Fibroblast of skin of back (primary cell): ENCODE measurements around the gene PCDH8.

Source experiments
- DNase-seq: peaks from one replicate; pipeline ENCODE4 v3.0.0-alpha.2; 2013

The PCDH8 gene

DNA sequence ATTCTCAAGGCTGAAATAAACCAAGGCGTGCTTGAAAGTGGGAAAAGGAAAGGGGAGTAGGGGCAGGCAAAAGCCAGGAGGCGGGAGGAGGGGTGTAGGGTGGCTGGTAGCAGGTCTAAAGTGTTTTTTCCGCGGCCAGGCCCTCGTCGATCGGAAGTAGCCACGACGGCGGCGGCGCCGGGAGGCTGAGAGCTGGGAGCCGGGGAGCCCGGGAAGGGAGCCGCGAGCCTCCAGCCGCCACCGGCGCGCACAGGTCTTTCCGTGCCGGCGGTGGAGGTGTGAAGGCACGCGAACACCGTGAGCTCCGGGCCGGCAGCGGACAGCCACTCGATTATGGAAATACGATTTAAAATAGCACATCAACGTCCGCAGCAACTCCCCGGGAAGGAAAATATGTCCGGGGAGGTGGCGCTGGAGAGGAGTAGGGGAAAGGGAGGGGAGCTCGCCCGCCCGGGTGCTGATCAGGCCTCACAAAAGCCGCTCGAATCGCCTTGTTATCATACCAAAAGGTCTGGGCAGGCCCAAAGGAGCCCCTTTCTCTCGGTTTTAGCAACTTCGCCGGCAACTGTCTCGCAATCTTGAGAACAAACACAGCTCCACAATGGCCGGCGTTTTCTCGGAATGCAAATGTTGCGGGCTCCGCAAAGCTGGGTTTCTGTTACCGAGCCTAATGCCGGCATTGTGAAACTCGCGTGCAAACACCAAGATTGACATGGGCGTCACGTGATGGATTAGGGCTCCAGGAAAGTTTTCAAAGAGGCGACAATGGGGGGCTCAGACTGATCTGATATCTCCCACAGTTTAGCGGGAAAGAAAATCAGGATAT, 2.9 kb upstream of the PCDH8 start:
- no peak for DNase-seq

DNA sequence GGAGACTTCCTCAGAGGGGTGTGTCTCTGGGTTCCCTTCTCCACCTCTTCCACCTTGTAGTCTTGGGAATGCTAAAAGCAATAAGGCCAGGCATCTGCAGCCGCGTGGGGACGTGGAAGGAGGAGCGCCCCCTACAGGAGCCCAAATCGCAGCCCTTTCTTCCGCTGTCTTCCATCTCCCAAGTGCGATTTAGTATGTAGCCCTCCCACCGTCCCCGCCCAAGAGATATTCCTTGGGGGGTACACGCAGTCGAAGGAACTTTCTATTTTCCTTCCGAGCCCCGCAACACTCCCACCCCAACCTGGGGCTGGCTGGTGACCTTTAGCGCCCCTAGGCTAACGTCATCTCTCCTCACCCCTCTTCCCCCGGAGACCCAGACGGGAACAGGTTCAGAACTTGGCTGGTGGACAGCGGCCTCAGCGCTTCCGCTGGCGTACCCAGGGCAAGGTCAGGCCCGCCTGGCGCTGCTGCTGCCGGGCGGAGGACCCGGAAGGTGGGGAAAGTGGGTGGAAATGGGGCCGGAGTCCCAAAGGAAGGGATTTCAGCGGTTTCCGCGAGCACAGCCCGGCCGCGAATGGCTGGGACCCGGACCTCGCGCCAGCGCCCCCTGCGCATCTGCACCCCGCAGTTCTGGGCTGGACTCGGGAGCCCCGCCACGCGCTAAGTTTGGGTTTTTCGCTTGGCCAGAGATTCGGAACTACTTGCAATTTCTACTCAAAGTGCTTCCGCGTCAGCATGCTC, 2.1 kb upstream of the PCDH8 start:
- DNase-seq = peak; percentile 53

DNA sequence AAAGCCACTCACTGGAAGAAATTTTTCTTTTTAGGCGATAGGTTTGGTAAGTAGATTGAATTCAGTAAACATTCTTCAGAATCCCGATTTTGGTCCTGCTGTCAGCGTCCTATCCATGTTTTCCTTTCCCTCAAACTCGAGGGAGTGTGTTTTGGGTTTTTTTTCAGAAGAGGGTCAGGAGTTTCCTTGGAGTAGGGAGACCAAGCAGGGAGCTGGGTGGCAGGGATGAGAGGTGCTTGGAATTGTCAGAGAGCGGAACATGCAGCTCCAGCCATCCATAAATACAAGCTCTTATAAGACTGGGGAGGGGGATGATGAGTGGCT, 1.6 kb upstream of the PCDH8 start:
- no peak for DNase-seq

DNA sequence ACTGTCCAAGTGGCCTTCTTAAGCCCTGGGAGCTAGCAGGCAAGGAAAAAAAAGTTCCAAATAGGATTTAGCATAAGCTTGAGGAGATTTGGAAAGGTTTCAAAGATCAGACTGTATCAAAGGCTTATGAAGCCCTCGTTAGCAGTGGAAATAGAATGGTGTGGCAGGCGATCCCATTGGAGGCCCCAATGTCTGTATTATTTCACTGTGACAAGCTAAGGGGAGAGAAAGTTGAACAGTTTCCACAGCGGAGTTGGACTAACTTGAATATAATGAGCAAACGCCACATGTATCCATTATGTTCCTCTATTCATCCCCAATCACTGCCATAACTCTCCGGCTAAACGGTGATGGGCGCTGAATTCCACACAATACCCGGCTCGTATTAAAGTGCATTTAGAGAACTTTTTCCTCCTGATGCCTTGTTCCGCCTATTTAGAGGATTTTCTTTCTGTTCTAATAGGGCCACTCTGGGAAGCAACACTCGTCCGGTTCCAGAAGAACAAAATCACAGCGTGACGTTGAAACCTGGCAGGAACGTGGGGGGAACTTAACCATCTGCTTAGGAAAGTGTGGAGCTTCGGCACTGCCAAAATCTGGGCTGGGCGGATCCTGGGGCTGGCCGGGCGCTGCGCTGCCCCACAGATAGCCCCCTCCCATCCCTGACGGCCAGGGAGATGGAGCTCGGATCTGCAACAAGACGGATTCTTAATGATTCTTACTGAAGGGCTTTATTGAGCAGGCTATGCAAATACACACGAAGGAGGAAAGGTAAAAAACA, 1.0 kb upstream of the PCDH8 start:
- DNase-seq = no peak

DNA sequence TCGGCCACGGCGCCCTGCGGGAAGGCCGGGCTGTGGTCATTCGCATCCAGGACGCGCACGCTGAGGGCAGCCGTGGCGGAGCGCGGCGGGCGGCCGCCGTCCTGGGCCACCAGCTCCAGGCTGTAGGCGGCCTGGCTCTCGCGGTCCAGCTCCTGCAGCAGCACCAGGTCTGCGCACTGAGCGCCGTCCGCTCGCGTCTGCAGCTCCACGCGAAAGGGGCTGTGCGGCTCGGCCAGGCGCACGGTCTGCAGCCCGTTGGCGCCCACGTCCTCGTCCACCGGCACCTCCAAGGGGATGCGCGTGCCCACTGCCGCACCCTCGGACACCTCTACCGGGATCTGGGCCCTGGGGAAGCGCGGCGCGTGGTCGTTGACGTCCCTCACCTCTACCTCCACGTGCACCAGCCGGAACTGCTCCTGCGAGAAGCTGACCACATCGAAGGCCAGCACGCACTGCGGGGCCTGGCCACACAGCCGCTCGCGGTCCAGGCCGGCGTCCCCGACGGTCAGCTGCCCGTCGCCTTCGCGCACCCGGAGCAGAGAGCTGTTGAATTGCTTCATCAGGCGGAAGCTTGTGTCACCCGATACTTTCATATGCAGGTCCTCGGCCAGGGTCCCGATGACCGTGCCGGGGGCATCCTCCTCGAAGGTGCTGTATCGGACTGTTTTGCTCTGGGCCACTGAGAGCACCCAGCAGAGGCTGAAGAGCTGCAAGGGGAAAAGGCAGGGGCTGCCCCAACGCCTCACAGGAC, 583 bp downstream of the PCDH8 start:
- DNase-seq = no peak

DNA sequence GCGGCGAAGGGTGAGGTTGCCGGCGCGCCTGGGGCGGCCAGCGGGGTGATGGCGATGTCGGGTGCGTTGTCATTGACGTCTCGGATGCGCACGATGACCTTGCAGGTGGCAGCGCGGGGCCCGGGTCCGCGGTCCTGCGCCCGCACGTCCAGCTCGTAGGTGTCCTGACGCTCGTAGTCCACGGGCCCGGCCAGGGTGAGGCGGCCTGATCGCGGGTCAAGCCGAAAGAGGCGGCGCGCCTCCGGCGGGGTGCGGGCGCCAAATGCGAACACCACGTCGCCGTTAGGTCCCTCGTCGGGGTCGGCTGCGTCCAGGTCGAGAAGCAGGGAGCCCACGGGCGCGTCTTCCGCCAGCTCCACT, 1.1 kb downstream of the PCDH8 start:
- no peak for DNase-seq

DNA sequence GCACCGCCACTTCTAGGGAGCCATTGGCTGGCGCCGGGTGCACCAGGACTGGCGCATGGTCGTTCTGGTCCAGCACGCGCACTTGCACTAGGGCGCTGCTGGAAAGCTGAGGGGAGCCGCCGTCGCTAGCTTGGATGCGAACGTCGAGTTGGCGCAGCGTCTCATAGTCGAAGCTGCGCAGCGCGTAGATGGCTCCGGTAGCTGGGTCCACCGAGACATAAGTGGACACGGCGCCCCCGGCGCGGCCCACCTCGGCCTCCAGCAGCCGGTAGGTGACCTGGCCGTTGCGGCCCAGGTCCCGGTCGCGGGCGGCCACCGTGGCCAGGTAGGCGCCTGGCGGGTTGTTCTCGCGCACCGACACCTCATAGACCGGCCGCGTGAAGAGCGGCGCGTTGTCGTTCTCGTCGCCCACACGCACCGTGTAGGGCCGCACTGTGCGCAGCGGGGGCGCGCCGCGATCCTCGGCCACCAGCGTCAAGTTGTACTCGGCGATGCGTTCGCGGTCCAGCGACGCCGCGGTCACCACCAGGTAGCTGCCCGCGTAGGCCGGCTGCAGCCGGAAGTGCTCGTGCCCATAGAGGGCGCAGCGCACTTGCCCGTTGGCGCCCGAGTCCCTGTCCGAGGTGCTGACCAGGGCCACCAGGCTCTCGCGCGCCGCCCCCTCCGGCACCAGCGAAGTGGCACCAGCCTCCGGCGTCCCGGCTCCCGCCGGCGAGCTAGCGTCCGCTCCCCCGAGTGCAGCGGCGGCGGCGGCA, 1.7 kb downstream of the PCDH8 start:
- DNase-seq = peak; percentile 25

DNA sequence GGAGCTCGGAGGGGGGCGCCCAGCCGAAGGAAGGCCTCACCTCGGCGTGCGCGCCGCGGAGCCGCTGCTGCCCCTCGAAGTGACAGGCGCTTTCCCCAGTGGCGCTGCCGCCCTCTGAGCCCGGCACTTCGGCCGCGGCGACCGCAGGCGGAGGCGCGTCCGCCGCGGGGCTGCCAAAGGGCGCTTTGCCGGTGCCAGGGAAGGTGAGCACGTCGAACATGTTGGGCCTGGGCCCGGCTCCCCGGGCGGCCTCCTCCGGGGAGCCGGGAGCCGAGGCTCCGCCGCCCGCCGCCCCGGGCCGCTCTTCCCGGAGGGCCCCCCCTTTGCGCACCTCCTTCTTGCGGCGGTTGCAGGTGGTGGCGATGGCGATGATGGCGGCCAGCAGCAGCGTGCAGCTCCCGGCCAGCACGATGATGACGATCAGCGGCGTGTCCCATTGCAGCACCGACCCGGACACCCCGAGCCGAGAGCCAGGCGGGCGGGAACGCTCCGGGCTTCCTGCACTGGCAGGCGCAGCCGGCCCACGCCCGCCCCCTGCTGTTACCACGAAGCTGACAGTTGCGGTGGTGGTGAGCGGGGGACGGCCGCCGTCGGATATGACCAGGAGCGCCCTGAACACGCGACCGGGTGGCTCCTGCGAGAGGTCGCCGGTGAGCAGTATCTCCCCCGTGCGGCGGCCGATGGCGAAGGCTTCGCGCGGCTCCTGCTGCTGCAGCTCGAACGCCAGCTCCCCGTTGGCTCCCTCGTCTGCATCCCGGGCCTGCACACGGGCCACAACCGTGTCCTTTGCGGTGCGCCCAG, 2.5 kb downstream of the PCDH8 start:
- no peak for DNase-seq

DNA sequence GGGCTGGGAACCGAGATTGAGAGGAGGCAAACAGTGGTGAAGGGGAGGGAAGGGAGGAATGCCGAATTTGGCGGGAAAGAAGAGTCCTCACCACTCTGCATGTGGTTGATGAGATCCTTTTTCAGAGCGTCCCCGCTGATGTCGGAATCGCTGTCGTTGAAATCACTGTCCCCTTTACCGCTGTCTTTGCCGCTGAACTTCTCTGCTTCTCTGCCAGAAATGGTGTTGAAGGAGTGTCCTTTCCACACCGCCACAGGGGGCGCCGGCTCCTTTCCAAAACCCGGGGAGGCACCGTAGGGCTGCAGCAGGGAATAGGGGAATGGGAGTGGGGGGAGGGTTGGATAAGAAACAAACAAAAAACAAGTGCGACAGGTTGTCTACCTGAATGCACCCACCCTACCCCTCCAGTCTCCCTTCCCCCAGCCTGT, 3.1 kb downstream of the PCDH8 start:
- DNase-seq = no peak

DNA sequence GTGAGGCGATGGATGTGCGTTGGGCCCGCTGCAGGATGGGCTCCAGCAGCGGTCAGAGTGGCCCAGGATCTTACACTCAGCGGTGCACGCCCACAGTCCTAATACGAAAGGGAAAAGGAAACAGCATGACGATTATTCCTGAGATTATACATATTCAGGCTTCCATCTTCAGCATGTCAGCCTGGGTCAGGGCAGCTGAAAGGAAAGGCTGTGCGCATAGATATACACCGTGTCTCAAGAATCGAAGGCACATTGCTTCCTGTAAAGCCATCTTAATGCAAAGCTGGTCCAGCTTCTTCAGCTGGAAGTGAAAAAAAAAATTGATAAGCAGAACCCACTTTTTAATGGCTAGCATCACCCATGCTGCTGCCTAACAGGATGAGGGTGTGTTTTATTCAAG, 3.6 kb downstream of the PCDH8 start:
- DNase-seq = no peak

DNA sequence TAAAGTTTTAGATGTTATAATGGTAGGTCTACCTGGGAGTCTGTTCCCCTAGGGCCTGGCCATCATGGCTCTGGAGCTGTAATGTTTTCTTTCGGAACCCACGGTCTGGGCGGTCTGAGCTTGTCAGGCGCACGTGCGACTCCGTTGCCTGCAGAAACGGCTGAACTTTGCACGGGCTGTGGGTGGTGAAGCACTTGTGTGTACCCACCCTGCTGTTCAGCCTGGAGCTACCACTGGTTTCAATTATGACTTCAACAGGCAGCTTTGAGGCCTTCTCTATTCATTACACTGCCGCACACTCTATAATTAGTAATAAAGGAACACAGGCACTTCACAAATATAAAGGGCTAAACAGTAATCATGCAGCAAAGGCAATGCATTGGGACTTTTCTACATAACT, 6.0 kb downstream of the PCDH8 start:
- no peak for DNase-seq

DNA sequence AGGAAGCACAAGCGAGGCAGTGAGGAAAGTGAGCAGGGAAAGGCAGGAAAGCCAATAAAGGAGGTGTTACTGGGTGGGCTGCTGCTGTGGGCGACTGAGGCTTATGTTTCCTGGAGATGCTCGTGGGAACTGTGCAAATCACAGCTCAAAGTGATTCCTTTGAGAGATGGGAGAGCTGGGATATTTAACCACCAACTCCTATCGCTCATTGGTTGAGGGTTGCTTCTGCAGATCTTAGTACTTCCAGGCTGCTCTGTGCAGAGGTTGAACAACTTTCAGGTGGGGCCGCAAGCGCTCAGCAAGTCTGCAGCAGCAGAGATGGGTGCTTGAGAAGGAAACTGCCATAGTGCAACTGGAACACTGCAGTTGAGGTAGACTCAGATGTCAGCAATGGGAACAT, 8.4 kb downstream of the PCDH8 start:
- no peak for DNase-seq

DNA sequence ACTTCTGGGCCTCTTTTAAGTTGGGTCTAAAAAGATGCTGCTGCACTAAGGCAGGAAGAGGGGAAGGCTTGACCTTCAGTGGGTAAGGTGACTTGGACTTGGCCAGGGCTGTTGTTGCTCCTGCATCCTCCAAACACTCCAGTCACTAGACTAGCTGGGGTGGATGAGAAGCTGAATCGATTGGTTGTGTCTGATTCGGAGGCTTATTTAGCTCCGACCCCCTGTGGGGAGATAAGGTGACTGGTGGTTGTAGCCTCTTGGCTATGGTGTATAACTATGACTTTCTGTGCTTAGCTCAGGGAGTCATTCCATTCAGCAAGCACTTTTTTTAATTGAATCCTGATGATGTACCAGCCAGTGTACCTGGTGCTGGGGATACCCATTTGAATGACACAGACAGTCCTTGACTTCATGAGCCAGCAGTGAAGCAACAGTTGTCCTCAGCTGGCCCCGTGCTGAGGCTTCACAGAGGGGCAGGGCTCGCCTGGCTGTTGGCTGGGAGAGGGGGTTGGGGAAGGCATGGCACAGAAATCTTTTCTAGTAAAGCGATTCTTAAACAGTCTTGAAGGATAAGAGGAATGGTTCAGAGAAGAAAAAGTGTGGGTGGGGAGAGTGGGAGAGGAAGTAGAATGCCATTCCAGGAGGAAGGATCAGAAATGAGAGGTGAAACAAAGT, 9.9 kb downstream of the PCDH8 start:
- no peak for DNase-seq

DNA sequence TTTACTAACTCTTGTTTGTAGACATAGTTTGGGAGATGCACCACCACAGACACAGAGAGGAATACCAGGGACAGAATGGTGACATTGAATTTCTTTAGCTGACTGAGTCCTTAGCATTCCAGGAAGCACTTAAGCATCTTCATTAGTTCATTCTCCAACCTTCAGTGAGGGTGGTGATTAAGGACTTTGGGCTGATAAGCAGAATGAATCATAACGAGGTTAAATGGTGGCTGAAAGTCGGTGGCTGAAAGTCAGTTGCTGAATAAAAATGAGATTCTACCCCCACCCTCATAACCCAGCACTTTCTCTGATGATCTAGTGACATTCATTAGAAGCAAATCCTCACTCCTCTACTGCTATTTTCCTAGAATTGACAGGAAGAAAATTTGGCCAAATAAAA, 10.6 kb downstream of the PCDH8 start:
- DNase-seq = no peak

DNA sequence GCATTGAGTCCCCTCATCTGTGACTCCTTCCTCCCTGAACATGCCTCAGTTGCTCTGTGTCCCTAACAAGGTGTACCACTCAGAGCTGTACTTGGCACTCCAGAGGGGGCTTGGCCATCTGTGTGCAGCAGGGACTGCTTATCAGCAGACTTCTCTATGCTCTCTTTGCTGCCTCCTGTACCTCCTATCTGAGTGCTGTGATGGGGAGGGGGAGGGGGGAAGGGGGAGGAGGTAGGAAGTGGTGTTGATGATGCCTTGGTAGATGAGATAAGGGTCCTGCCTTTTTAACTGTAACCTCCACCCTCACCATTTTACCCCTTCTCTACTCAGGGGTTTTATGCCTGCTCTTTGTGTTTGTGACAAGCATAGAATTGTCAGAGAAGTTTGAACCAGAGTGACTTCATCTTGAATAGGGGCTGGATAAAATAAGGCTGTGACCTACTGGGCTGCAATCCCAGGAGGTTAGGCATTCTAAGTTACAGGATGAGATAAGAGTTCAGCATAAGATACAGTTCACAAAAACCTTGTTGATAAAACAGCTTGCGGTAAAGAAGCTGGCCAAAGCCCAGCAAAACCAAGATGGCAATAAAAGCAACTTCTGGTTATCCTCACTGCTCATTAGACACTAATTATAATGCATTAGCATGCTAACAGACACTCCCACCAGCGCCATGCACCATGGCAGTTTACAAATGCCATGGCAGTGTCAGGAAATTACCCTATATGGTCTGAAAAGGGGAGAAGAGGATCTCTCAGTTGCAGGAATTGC, 13.2 kb downstream of the PCDH8 start:
- DNase-seq = no peak

DNA sequence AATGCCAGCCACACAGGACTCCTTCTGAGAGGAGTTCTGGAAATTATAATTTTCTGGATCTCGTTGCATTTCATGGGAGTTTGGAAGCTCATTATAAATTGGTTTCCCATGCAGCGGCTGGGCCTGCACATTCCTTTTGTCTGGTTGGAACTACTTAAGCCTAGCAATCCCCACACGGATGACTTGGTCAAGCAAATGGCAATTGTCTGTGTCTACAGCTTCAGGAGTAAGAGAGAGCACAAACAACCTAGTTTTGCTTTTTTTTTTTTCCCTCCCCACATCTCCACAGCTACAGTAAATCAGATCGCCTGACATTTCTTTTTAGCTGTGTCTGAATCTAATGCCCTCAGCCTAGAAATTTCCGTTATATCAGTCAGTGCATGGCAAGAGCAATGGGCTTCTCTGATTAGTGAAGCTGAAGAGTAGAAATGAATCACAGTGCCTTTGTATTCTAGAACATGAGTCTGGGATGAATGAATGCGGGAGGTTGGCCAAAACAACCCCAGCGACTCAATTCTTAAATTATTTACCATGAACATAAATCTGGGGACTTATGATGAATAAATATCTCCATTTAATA, 15.1 kb downstream of the PCDH8 start:
- DNase-seq = no peak

DNA sequence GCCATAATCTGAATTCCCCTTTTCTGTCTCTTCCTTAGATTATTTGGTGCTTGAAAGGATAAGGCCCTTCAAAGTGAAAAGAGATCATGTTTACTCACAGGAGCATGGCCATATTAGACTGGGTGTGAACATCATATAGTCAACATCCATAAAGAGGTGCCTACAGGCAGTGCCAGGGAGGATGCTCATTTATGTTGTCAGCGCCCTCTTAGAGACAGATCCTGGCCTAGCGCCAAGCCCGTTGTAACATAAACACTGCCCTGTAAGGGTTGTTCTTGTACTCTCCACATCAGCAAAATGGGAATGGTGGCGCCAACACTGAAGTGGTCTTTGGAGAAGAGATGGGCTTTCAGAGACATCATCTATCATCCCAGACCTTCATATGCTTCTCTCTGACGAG, 16.1 kb downstream of the PCDH8 start:
- no peak for DNase-seq

DNA sequence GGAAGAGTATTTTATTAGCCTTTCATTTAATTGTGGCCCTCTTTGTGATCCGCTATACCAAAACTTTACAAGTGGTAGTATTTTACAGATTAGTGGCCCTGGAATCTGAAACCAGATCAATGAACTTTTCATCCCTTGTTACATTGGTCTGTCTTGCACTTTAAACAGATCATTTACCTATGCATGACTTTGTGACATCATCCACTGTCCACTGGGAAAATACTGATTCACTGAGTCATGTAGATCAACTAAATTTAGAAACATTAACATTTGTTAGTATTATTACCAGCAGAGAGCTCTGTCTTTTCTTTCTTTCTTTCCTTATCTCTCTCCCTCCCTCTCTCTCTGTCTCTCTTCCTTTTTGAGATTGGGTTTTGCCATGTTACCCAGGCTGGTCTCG, 17.5 kb downstream of the PCDH8 start:
- no peak for DNase-seq

DNA sequence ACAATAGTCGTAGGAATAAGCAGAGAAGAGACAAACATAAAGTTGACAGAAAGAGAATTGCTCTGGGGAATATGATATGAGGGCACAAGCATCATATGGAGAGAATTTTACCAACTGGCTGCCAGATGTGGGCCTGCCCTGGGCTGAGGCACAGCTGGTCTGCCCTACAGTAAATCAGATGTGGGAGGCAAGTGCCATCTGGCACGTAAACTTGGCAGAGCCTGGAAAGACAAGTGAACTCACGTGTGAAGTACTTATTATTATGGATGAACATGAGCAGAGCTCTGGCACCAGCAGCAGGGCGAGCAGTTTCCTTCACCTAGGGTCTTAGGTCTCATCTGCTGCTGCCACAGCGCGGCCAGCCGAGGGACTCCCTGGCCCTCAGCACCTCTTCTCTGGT, 20.6 kb downstream of the PCDH8 start:
- no peak for DNase-seq
